K562 (cell line): Measurements from ENCODE around the gene PLCE1. TPM values are rescaled to one million over a fixed set of nuclear protein-coding genes. Genes with fewer than 3 reads are reported as not detected.

ENCODE experiments used
- ATAC-seq: fragments of 200-7000 bp; cut with Tn5 transposase; 3 replicates; pipeline ENCODE4 v1.9.1; 2020; ENCODE audit warnings: moderate library complexity
- BruUV-seq: library from RNA; stranded (reverse); fragments of 400-500 nt; replicated peaks from 2 replicates; lab custom pipeline; 2021; lab: Mats Ljungman, UMichigan
- CTCF ChIA-PET: fragments of 300-600 bp; formaldehyde crosslinking; extraction: SDS; loops from one replicate; lab custom pipeline; 2021; ENCODE audit warnings: low intra/inter-chr PET ratio; lab: Yijun Ruan, JAX
- POLR2A ChIA-PET: fragments of 300-600, 350-650 bp; sonication (Branson Sonifier 250); formaldehyde crosslinking; extraction: SDS; loops from one replicate; lab custom pipeline; 2021; ENCODE audit warnings: antibody characterized with exemption, inconsistent platforms; lab: Yijun Ruan, JAX
- DNase-seq, 4 experiments: peaks; one replicate each; pipeline versions ENCODE4 v3.0.0 to v3.0.0-alpha.2; 2011 to 2018; ENCODE audit warnings: low spot score in 3 of 4, mixed read lengths in 3 of 4; ENCODE audit errors: extremely low read depth in 1 of 4
- FAIRE-seq: peaks from 2 replicates; lab custom pipeline; 2011; peaks lifted over from hg19 to GRCh38; lab: Jason Lieb, UNC
- H2AFZ ChIP-seq: 2 replicates; pipeline ENCODE4 v1.6.0; 2011; ENCODE audit warnings: low read depth, low read length, control low read depth, inconsistent platforms
- H3K27ac ChIP-seq: fragments of 200-600 bp; 3 replicates; pipeline ENCODE4 v1.8.0; 2011; ENCODE audit warnings: low read depth, mild to moderate bottlenecking, control low read depth, inconsistent platforms, low read length, moderate library complexity, mixed read lengths; ENCODE audit errors: extremely low read depth
- H3K27me3 ChIP-seq, 2 experiments: fragments of 300-600 bp in 1 of 2; 2 replicates in 1 of 2; 3 replicates in 1 of 2; pipeline versions ENCODE4 v1.6.0 to v1.8.0; 2011; ENCODE audit warnings: inconsistent platforms in 2 of 2, low read length in 2 of 2, mild to moderate bottlenecking in 1 of 2, mixed read lengths in 1 of 2, moderate library complexity in 1 of 2; ENCODE audit not compliant: control insufficient read depth in 2 of 2, insufficient read depth in 2 of 2
- H3K36me3 ChIP-seq: fragments of 300-600 bp; 3 replicates; pipeline ENCODE4 v1.8.0; 2011; ENCODE audit warnings: mild to moderate bottlenecking, low read length, inconsistent platforms; ENCODE audit not compliant: control insufficient read depth, insufficient read depth
- H3K4me1 ChIP-seq, 2 experiments: fragments of 200-600 bp in 1 of 2; replicated peaks in 1 of 2; 2 replicates in 1 of 2; 3 replicates in 1 of 2; pipeline versions ENCODE4 v1.5.1 to v1.8.0; 2011; ENCODE audit warnings: inconsistent platforms in 2 of 2, low read length in 2 of 2, mild to moderate bottlenecking in 1 of 2, mixed read lengths in 1 of 2, moderate library complexity in 1 of 2; ENCODE audit not compliant: control insufficient read depth in 2 of 2, insufficient read depth in 2 of 2
- H3K4me2 ChIP-seq: 2 replicates; pipeline ENCODE4 v1.6.1; 2011; ENCODE audit warnings: low read length, control low read depth, inconsistent platforms, mixed read lengths; ENCODE audit not compliant: insufficient read depth
- H3K4me3 ChIP-seq: fragments of 200-600 bp; sonication (generic), shearing (Covaris generic); 2 replicates; pipeline ENCODE4 v1.5.1; 2016; ENCODE audit warnings: control low read depth, inconsistent platforms
- H3K79me2 ChIP-seq: fragments of 200-600 bp; 3 replicates; pipeline ENCODE4 v1.8.0; 2011; ENCODE audit warnings: low read length, inconsistent platforms; ENCODE audit not compliant: control insufficient read depth, insufficient read depth
- H3K9ac ChIP-seq, 2 experiments: 2 replicates each; pipeline versions ENCODE4 v1.6.0 to v1.6.1; 2011; ENCODE audit warnings: low read depth in 2 of 2, low read length in 2 of 2, control low read depth in 1 of 2, inconsistent platforms in 1 of 2, mild to moderate bottlenecking in 1 of 2, mixed read lengths in 1 of 2; ENCODE audit not compliant: insufficient read depth in 1 of 2
- H3K9me1 ChIP-seq: one replicate; pipeline ENCODE4 v1.6.0; 2011; ENCODE audit warnings: inconsistent platforms, mild to moderate bottlenecking, low read length, moderate library complexity; ENCODE audit not compliant: control insufficient read depth, insufficient read depth
- H3K9me3 ChIP-seq: replicated peaks from 2 replicates; pipeline ENCODE4 v1.5.1; 2011; ENCODE audit warnings: low read depth, low read length, inconsistent platforms; ENCODE audit not compliant: control insufficient read depth, insufficient read depth
- H4K20me1 ChIP-seq: replicated peaks from 2 replicates; pipeline ENCODE4 v1.6.1; 2011; ENCODE audit warnings: low read length, inconsistent platforms, mixed read lengths; ENCODE audit not compliant: control insufficient read depth, insufficient read depth
- FOXA3 ChIP-seq, 2 experiments: fragments of 450-650 bp in 1 of 2; sonication (generic) in 1 of 2; formaldehyde crosslinking; IDR thresholded peaks in 1 of 2; conservative IDR thresholded peaks in 1 of 2; 2 replicates each; pipeline versions ENCODE4 v1.4.0 to v1.8.0; 2020 to 2022; ENCODE audit warnings: mild to moderate bottlenecking in 2 of 2, missing genetic modification reagents in 1 of 2
- NFE2 ChIP-seq: IDR thresholded peaks from 2 replicates; pipeline ENCODE4 v1.6.1; 2014; ENCODE audit warnings: antibody characterized with exemption, low read depth
- PRMT5 ChIP-seq: sonication (generic); formaldehyde crosslinking; IDR thresholded peaks from 2 replicates; pipeline ENCODE4 v1.5.0; 2020; ENCODE audit warnings: missing genetic modification reagents
- SRSF1 ChIP-seq: fragments of 200-400 bp; formaldehyde crosslinking; IDR thresholded peaks from 2 replicates; pipeline ENCODE4 v1.6.1; 2017; ENCODE audit warnings: mild to moderate bottlenecking, low read depth, low read length, moderate library complexity
- TAF1 ChIP-seq: IDR thresholded peaks from 2 replicates; pipeline ENCODE4 v1.6.1; 2011; ENCODE audit warnings: mild to moderate bottlenecking, low read length, moderate library complexity; ENCODE audit not compliant: insufficient read depth, control insufficient read depth, severe bottlenecking; ENCODE audit errors: extremely low read depth
- ZNF354B ChIP-seq: fragments of 250-450 bp; sonication (Bioruptor Pico); IDR thresholded peaks from 2 replicates; pipeline ENCODE4 v1.4.0; 2020
- WGBS: fragments of 100-300 bp; shearing (Covaris generic); methylation state at CpG from one replicate; pipeline ENCODE4 v1.1.6; 2016; ENCODE audit warnings: low coverage, mixed read lengths; ENCODE audit not compliant: insufficient coverage; ENCODE audit errors: missing lambda C conversion rate; 5-methylcytosine and 5-hydroxymethylcytosine counted together
- in situ Hi-C: fragments of 300-500 bp; cut with MboI; formaldehyde crosslinking; loops from 4 replicates; pipeline ENCODE4 v1.15.0; 2018; ENCODE audit warnings: inconsistent platforms, mixed read lengths
- intact Hi-C: fragments of 100-400 bp; cut with micrococcal nuclease; formaldehyde crosslinking; loops from 2 replicates; pipeline ENCODE4 v1.14.2; 2022
- polyA plus RNA-seq, 8 experiments: library from polyadenylated mRNA; depleted of rRNA in 4 of 8; stranded (reverse) in 5 of 8; unstranded in 3 of 8; fragments of >200 nt; fragmentation: Nextera tagmentation in 2 of 8; fragmentation: Illumina TruSeq in 1 of 8; extraction: Ambion mirVana in 2 of 8; extraction: Trizol in 1 of 8; gene quantifications; 2 replicates each; pipeline versions ENCODE4 v1.2.1 to v1.2.3, GENCODE V29; 2011 to 2014; ENCODE audit warnings: inconsistent platforms in 1 of 8, missing spikeins in 1 of 8
- total RNA-seq, 7 experiments: library from RNA; depleted of rRNA in 6 of 7; stranded (reverse); fragments of >200 nt in 6 of 7; fragmentation: Illumina TruSeq in 2 of 7; extraction: Trizol in 2 of 7; gene quantifications; 2 replicates each; pipeline versions ENCODE4 v1.2.1 to v1.2.3, GENCODE V29; 2011 to 2021; ENCODE audit warnings: low replicate concordance in 1 of 7
- TF ChIP-seq, protein P1 (sequence below): fragments of 250-450 bp; sonication (Bioruptor Pico); IDR thresholded peaks from 2 replicates; pipeline ENCODE4 v1.4.0; 2020; ENCODE audit warnings: mild to moderate bottlenecking, moderate library complexity

PLCE1 gene
- total and polyA plus RNA-seq, 9 of the 15 experiments (the other 6 are each of a cell fraction or from before 2014, with no cell fraction given), result under 0.01 to 0.52 (median 0.13) TPM; not detected in 5

DNA sequence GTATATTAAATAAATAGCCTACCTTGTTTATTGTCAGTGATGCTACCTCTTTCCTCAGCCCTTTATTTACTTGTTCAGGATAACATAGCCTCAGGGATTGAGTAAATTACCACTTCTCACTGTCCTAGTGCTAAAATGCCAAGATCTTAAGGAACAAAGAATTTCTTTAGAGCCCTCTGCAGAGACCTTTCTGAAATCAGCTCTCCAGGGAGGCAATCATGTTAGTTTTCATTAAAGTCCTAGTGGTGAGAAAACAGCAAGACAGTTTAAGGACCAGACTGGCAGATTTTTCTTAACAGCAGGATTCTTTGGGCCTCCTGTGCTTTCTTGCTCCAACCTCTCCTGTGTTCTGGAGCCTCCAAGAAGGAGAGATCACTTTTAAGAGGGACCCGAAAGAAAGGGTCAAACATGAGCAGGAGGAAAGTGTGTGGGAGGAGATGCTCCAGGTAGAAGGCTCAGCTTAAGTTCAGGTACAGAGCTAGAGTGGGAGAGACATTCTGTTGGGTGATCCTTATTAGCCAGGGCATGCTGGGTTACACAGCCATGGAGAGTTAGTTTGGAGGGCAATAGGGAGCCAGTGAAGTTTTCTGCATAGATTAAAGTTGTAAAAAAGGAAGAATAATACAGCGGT is 1.2 kb upstream of the PLCE1 start:
- ATAC-seq, result no peak
- Histone ChIP-seq H3K4me3 (no peak overlapping the region), H3K36me3 (no peaks in the 10 kb centered on the region), H2AFZ (no peak overlapping the region), H3K27ac (no peak overlapping the region), H3K79me2 (no peaks in the 10 kb centered on the region), H4K20me1 (no peaks in the 10 kb centered on the region), H3K4me2 (no peak overlapping the region), H3K4me1 (peaks cover 0 to 11% of the 10 kb centered on the region in 2 experiments; a peak in 2 of 5 replicates), H3K9me1 (no peaks in the 10 kb centered on the region), H3K9me3 (no peaks in the 10 kb centered on the region), H3K27me3 (peaks cover 0 to 22% of the 10 kb centered on the region in 2 experiments; a peak in 3 of 5 replicates), H3K9ac (no peak overlapping the region)
- ChIA-PET POLR2A (no interaction called here), CTCF (no interaction called here)
- no peak for DNase-seq
- in situ Hi-C loops (no loop called here), intact Hi-C loops (no loop called here)
- WGBS, result 0% methylated on average over 1 of the region's 2 CpGs
- FAIRE-seq, result no peak
- no TSS peak for BruUV-seq
- TF ChIP-seq, protein P1, sequence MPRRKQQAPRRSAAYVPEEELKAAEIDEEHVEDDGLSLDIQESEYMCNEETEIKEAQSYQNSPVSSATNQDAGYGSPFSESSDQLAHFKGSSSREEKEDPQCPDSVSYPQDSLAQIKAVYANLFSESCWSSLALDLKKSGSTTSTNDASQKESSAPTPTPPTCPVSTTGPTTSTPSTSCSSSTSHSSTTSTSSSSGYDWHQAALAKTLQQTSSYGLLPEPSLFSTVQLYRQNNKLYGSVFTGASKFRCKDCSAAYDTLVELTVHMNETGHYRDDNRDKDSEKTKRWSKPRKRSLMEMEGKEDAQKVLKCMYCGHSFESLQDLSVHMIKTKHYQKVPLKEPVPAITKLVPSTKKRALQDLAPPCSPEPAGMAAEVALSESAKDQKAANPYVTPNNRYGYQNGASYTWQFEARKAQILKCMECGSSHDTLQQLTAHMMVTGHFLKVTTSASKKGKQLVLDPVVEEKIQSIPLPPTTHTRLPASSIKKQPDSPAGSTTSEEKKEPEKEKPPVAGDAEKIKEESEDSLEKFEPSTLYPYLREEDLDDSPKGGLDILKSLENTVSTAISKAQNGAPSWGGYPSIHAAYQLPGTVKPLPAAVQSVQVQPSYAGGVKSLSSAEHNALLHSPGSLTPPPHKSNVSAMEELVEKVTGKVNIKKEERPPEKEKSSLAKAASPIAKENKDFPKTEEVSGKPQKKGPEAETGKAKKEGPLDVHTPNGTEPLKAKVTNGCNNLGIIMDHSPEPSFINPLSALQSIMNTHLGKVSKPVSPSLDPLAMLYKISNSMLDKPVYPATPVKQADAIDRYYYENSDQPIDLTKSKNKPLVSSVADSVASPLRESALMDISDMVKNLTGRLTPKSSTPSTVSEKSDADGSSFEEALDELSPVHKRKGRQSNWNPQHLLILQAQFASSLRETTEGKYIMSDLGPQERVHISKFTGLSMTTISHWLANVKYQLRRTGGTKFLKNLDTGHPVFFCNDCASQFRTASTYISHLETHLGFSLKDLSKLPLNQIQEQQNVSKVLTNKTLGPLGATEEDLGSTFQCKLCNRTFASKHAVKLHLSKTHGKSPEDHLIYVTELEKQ (CRISPR knock-in tag), result no peak
- no peak for TF ChIP-seq NFE2
- no peak for TF ChIP-seq FOXA3 (CRISPR knock-in tag; conservative IDR thresholded peaks at IDR 0.05 in 1 of 2, IDR thresholded peaks at IDR 0.05 in 1 of 2)
- TF ChIP-seq SRSF1, result no peak
- no peak for TF ChIP-seq ZNF354B (CRISPR knock-in tag)
- TF ChIP-seq TAF1, result no peak
- TF ChIP-seq PRMT5, result no peak
